IMR-90 (cell line): ENCODE measurements around the gene RNPEPL1.

Experiments
- CEBPB ChIP-seq: IDR thresholded peaks from 2 replicates; pipeline ENCODE4 v1.6.1; 2012; ENCODE audit warnings: low read depth, low read length, improper control_type of control experiment
- CTCF ChIP-seq: conservative IDR thresholded peaks from 2 replicates; pipeline ENCODE4 v1.5.1; 2012; ENCODE audit warnings: mild to moderate bottlenecking, low read depth, low read length, improper control_type of control experiment
- FOS ChIP-seq: fragments of 150-350 bp; IDR thresholded peaks from 2 replicates; pipeline ENCODE4 v1.6.1; 2016; ENCODE audit warnings: low read depth, low read length
- MAZ ChIP-seq: IDR thresholded peaks from 2 replicates; pipeline ENCODE4 v1.6.1; 2012; ENCODE audit warnings: low read depth, mild to moderate bottlenecking, low read length, improper control_type of control experiment, moderate library complexity, borderline replicate concordance
- MXI1 ChIP-seq: IDR thresholded peaks from 2 replicates; pipeline ENCODE4 v1.6.1; 2012; ENCODE audit warnings: low read depth, mild to moderate bottlenecking, low read length, moderate library complexity, borderline replicate concordance
- POLR2A ChIP-seq: IDR thresholded peaks from 2 replicates; pipeline ENCODE4 v1.6.1; 2012; ENCODE audit warnings: mild to moderate bottlenecking, low read depth, low read length
- RAD21 ChIP-seq: IDR thresholded peaks from 2 replicates; pipeline ENCODE4 v1.6.1; 2012; ENCODE audit warnings: low read length, improper control_type of control experiment
- RFX5 ChIP-seq: IDR thresholded peaks from 2 replicates; pipeline ENCODE4 v1.8.0; 2012; ENCODE audit warnings: low read depth, mild to moderate bottlenecking, low read length, moderate library complexity
- TF ChIP-seq, protein P1 (sequence below): fragments of 150-350 bp; IDR thresholded peaks from 2 replicates; pipeline ENCODE4 v1.6.1; 2016; ENCODE audit warnings: low read depth, mild to moderate bottlenecking, low read length, moderate library complexity, borderline replicate concordance

DNA sequence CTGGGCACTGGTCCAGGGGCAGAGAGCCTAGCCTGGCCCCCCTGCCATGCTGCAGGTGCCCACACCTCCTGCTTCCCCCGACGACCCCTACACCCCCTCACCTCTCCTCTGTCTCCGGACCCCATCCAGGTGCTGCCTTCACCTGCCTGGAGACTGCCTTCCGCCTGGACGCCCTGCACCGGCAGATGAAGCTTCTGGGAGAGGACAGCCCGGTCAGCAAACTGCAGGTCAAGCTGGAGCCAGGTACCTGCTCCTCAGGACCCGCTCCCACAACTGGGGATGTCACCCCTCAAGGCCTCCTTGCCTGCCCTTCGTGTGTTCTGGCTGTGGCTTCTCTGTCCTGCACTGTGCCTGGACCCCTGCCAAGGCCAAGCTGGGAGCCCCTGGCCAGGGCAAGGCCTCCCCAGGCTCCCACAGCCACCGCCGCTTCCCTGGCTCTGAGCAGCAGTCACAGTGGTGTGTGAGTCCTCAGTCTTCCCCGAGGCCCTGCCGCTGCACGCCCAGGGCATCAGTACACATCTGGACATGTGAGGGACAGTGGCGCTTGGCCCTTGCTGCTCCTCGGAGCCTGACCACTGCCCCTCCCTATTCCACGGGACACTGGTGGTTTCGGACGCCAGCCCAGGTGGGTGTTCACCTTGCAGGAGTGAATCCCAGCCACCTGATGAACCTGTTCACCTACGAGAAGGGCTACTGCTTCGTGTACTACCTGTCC is 6.3 kb downstream of the RNPEPL1 start:
- no peak for TF ChIP-seq CTCF
- TF ChIP-seq POLR2A: no peak
- TF ChIP-seq RAD21: no peak
- TF ChIP-seq MXI1: no peak
- TF ChIP-seq FOS: no peak
- no peak for TF ChIP-seq MAZ
- no peak for TF ChIP-seq CEBPB
- no peak for TF ChIP-seq RFX5
- TF ChIP-seq, protein P1, sequence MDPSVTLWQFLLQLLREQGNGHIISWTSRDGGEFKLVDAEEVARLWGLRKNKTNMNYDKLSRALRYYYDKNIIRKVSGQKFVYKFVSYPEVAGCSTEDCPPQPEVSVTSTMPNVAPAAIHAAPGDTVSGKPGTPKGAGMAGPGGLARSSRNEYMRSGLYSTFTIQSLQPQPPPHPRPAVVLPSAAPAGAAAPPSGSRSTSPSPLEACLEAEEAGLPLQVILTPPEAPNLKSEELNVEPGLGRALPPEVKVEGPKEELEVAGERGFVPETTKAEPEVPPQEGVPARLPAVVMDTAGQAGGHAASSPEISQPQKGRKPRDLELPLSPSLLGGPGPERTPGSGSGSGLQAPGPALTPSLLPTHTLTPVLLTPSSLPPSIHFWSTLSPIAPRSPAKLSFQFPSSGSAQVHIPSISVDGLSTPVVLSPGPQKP: no peak
